PC-3 (cell line): Measurements from ENCODE around the gene PPM1B. TPM values are rescaled to one million over a fixed set of nuclear protein-coding genes. Genes with fewer than 3 reads are reported as not detected.
"Not testable (repeated sequence)": the region's sequence is repeated elsewhere in the genome, so short reads cannot be mapped to it uniquely, and the experiment has no call there.

ENCODE experiments used
- ATAC-seq: fragments of 200-7000 bp; cut with Tn5 transposase; 2 replicates; pipeline ENCODE4 v1.9.1; 2020; ENCODE audit warnings: mild to moderate bottlenecking, moderate library complexity
- BruUV-seq: library from RNA; stranded (reverse); fragments of 400-500 nt; replicated peaks from 2 replicates; lab custom pipeline; 2021; lab: Mats Ljungman, UMichigan
- CTCF ChIA-PET: fragments of 300-600 bp; sonication (Branson Sonifier 250); formaldehyde crosslinking; loops from one replicate; lab custom pipeline; 2022; ENCODE audit warnings: antibody characterized with exemption; lab: Charles Lee
- POLR2A ChIA-PET: fragments of 300-600 bp; sonication (Branson Sonifier 250); formaldehyde crosslinking; loops from one replicate; lab custom pipeline; 2022; ENCODE audit warnings: antibody characterized with exemption; ENCODE audit not compliant: unreplicated experiment; lab: Charles Lee
- DNase-seq: peaks from one replicate; pipeline ENCODE4 v3.0.0-alpha.2; 2015
- H2AFZ ChIP-seq: fragments of 300-600 bp; sonication (generic); 2 replicates; pipeline ENCODE4 v1.6.0; 2016; ENCODE audit warnings: antibody characterized with exemption, low read length
- H3F3A ChIP-seq: fragments of 300-600 bp; sonication (generic); one replicate; pipeline ENCODE4 v1.6.0; 2017; ENCODE audit warnings: antibody characterized with exemption, low read length, control low read depth, mild to moderate bottlenecking; ENCODE audit not compliant: unreplicated experiment
- H3K27ac ChIP-seq: fragments of 300-600 bp; sonication (generic); 2 replicates; pipeline ENCODE4 v1.5.1; 2016; ENCODE audit warnings: mild to moderate bottlenecking, low read length
- H3K27me3 ChIP-seq: fragments of 300-600 bp; sonication (generic); 2 replicates; pipeline ENCODE4 v1.6.1; 2016; ENCODE audit warnings: low read length, mixed read lengths
- H3K36me3 ChIP-seq: fragments of 300-600 bp; sonication (generic); 2 replicates; pipeline ENCODE4 v1.6.1; 2016; ENCODE audit warnings: low read depth, mixed run types, low read length, mixed read lengths
- H3K4me1 ChIP-seq: fragments of 300-600 bp; sonication (generic); 2 replicates; pipeline ENCODE4 v1.5.1; 2016; ENCODE audit warnings: low read length; ENCODE audit not compliant: insufficient read depth
- H3K4me2 ChIP-seq: fragments of 300-600 bp; sonication (generic); 2 replicates; pipeline ENCODE4 v1.6.0; 2016; ENCODE audit warnings: low read length
- H3K4me3 ChIP-seq: fragments of 300-600 bp; sonication (generic); 2 replicates; pipeline ENCODE4 v1.5.1; 2016; ENCODE audit warnings: mild to moderate bottlenecking, low read length, mixed read lengths
- H3K79me2 ChIP-seq: fragments of 300-600 bp; sonication (generic); 2 replicates; pipeline ENCODE4 v1.6.1; 2017; ENCODE audit warnings: low read length, mixed read lengths
- H3K9ac ChIP-seq: fragments of 300-600 bp; sonication (generic); 2 replicates; pipeline ENCODE4 v1.6.0; 2016; ENCODE audit warnings: mild to moderate bottlenecking, low read length
- H3K9me2 ChIP-seq: fragments of 300-600 bp; sonication (generic); replicated peaks from 2 replicates; pipeline ENCODE4 v1.6.1; 2016; ENCODE audit warnings: mixed run types, low read length, mixed read lengths
- H3K9me3 ChIP-seq: fragments of 300-600 bp; sonication (generic); 2 replicates; pipeline ENCODE4 v1.6.1; 2016; ENCODE audit warnings: low read length, mixed read lengths
- H4K20me1 ChIP-seq: fragments of 300-600 bp; sonication (generic); 2 replicates; pipeline ENCODE4 v1.6.1; 2016; ENCODE audit warnings: low read length, mixed read lengths
- EZH2 ChIP-seq: fragments of 300-600 bp; sonication (generic); IDR thresholded peaks from one replicate; pipeline ENCODE4 v1.6.1; 2017; ENCODE audit warnings: antibody characterized with exemption, mild to moderate bottlenecking, low read length; ENCODE audit not compliant: unreplicated experiment
- EZH2phosphoT487 ChIP-seq: fragments of 300-600 bp; sonication (generic); IDR thresholded peaks from 2 replicates; pipeline ENCODE4 v1.6.1; 2018; ENCODE audit warnings: mild to moderate bottlenecking, antibody characterized with exemption, low read length, borderline replicate concordance
- intact Hi-C: fragments of 100-400 bp; cut with micrococcal nuclease; formaldehyde crosslinking; loops from 2 replicates; pipeline ENCODE4 v1.9.0; 2023
- total RNA-seq: library from RNA; depleted of rRNA; stranded (reverse); fragments of >200 nt; gene quantifications from 2 replicates; pipeline ENCODE4 v1.2.3, GENCODE V29; 2014
- TF ChIP-seq, protein P1 (sequence below): fragments of 300-600 bp; sonication (generic); conservative IDR thresholded peaks from 2 replicates; pipeline ENCODE4 v1.5.1; 2017; ENCODE audit warnings: antibody characterized with exemption, low read depth, mild to moderate bottlenecking, low read length

PPM1B gene
- total RNA-seq, 1 experiment from 2014 or later, result 17.6 TPM

DNA sequence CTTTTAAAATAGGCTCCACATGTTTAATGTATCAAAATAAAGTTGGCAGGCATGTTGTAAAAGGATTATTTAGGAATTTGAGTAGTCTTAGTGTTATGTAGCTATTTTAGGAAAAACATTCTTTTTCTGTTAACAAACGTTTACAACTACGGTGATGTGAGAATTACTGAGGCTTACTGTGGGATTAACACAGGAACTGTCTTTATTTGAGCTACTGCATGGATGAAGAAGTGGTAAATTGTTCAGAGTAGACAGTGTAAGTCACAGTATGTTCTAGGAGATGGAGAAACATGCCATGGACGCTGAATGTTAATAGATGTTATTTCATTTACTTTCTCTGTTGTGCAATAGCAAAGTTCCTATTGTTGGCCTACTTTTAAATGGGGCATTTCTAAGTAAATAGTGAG, 1.6 kb downstream of the PPM1B start:
- Histone ChIP-seq H3K9me2 (no peaks in the 10 kb centered on the region), H3K9me3 (no peaks in the 10 kb centered on the region), H3K79me2 (peaks cover 64% of the 10 kb centered on the region), H3K4me2 (peak overlapping the region; percentile 91), H3K27ac (no peak overlapping the region), H4K20me1 (peaks cover 18% of the 10 kb centered on the region; the same call in 1 of the 2 replicates), H2AFZ (no peak overlapping the region), H3K27me3 (no peaks in the 10 kb centered on the region), H3K4me1 (peaks cover 20% of the 10 kb centered on the region), H3K36me3 (no peaks in the 10 kb centered on the region), H3K4me3 (peak overlapping the region; percentile 95), H3K9ac (peak overlapping the region; percentile 69), H3F3A (no peaks in the 10 kb centered on the region)
- DNase-seq (peak; percentile 27), ATAC-seq (no peak)
- ChIA-PET POLR2A (interaction anchor here (0.6 kb wide), 1 partner anchor 63 kb away, joined by 3 read pairs; no protein-coding TSS in a partner anchor), CTCF (no interaction called here)
- TF ChIP-seq, protein P1, sequence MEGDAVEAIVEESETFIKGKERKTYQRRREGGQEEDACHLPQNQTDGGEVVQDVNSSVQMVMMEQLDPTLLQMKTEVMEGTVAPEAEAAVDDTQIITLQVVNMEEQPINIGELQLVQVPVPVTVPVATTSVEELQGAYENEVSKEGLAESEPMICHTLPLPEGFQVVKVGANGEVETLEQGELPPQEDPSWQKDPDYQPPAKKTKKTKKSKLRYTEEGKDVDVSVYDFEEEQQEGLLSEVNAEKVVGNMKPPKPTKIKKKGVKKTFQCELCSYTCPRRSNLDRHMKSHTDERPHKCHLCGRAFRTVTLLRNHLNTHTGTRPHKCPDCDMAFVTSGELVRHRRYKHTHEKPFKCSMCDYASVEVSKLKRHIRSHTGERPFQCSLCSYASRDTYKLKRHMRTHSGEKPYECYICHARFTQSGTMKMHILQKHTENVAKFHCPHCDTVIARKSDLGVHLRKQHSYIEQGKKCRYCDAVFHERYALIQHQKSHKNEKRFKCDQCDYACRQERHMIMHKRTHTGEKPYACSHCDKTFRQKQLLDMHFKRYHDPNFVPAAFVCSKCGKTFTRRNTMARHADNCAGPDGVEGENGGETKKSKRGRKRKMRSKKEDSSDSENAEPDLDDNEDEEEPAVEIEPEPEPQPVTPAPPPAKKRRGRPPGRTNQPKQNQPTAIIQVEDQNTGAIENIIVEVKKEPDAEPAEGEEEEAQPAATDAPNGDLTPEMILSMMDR, result no peak
- TF ChIP-seq EZH2 (no peak), EZH2phosphoT487 (no peak)
- intact Hi-C loops, result loop anchor here (2.0 to 5.0 kb wide), 2 partner anchors 62 to 192 kb away; partner anchors contain the start of genes CAMKMT and PREPL
- BruUV-seq, result no TSS peak

DNA sequence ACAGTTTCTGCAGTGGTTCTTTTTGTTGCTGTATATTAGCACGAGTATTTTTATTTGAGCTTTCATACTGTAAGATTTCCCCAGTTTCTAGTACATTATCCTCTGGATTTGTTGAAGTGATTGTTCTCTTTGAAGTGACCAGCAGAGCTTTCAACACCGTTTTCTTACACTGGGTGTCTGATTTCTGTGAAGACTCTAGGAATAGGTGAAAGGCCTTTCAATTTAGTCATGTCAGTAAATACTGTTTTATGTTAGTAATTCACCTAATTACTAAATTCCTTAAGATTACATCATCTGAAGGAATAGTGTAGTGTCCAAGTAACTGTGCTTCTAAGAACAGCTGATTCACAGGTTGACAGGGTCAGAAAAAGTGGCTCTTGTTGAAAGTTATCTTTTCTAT, 2.3 kb downstream of the PPM1B start:
- Histone ChIP-seq H3F3A (no peaks in the 10 kb centered on the region), H3K79me2 (peaks cover 71% of the 10 kb centered on the region), H3K4me1 (peaks cover 20% of the 10 kb centered on the region), H4K20me1 (peaks cover 18% of the 10 kb centered on the region; the same call in 1 of the 2 replicates), H3K27ac (no peak overlapping the region), H3K9me2 (no peaks in the 10 kb centered on the region), H3K4me3 (peak overlapping the region; percentile 95), H3K36me3 (no peaks in the 10 kb centered on the region), H3K27me3 (no peaks in the 10 kb centered on the region), H3K9ac (peak overlapping the region; percentile 69; the same call in 1 of the 2 replicates), H3K4me2 (peak overlapping the region; percentile 91), H2AFZ (no peak overlapping the region), H3K9me3 (no peaks in the 10 kb centered on the region)
- TF ChIP-seq EZH2phosphoT487 (no peak), EZH2 (no peak)
- TF ChIP-seq, protein P1, result no peak
- ATAC-seq, result peak; percentile 0; the same call in 1 of the 2 replicates
- intact Hi-C loops, result loop anchor here (1.0 to 5.0 kb wide), 4 partner anchors 62 to 191 kb away; partner anchors contain the start of genes CAMKMT and PREPL
- DNase-seq, result peak; percentile 69
- ChIA-PET CTCF (no interaction called here), POLR2A (no interaction called here)
- no TSS peak for BruUV-seq

DNA sequence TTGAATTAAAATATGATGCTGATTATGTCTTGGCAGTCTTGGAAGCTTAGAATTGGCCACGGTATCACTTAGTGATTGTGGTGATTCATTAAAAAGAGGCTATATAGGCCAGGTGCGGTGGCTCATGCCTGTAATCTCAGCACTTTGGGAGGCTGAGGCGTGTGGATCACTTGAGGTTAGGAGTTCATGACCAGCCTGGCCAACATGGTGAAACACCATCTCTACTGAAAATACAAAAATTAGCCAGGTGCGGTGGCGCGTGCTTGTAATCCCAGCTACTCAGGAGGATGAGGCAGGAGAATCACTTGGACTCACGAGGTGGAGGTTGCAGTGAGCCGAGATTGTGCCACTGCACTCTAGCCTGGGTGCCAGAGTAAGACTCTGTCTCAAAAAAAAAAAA, 2.8 kb downstream of the PPM1B start:
- H3K9me3 ChIP-seq, H3K27me3 ChIP-seq, ATAC-seq, DNase-seq, H3F3A ChIP-seq, BruUV-seq, H2AFZ ChIP-seq, H3K9me2 ChIP-seq, POLR2A ChIA-PET, H3K36me3 ChIP-seq, H3K27ac ChIP-seq, H3K9ac ChIP-seq, CTCF ChIA-PET: not testable (repeated sequence)
- Histone ChIP-seq H4K20me1 (peaks cover 18% of the 10 kb centered on the region; the same call in 1 of the 2 replicates), H3K4me3 (peak overlapping the region; percentile 95), H3K4me1 (peaks cover 20% of the 10 kb centered on the region), H3K4me2 (peak overlapping the region; percentile 91), H3K79me2 (peaks cover 75% of the 10 kb centered on the region)
- intact Hi-C loops, result loop anchor here (1.0 to 5.0 kb wide), 4 partner anchors 61 to 191 kb away; partner anchors contain the start of genes CAMKMT and PREPL
